Sigmoid colon (tissue), 4 donors: ENCODE data around the gene KRT72.

ENCODE experiments used
- CTCF ChIP-seq, 4 experiments: fragments of 450-650 bp in 3 of 4; fragments of 200-600 bp in 1 of 4; IDR thresholded peaks; one replicate each; pipeline ENCODE4 v1.5.1; 2016 to 2019; ENCODE audit warnings: antibody characterized with exemption in 4 of 4, mild to moderate bottlenecking in 3 of 4, moderate library complexity in 2 of 4
- EP300 ChIP-seq, 4 donors: sonication (generic); formaldehyde crosslinking; IDR thresholded peaks; one replicate each; pipeline ENCODE4 v1.6.1; 2017; ENCODE audit warnings: antibody characterized with exemption in 4 of 4

- no peak for TF ChIP-seq EP300 (IDR thresholded peaks at IDR 0.05)
- no peak for TF ChIP-seq CTCF (IDR thresholded peaks at IDR 0.05)
Measured at GRCh38 chr12:52618866-52619265, 17.6 kb upstream of the KRT72 start.
